RWPE2 (cell line): Measurements from ENCODE around the gene CHD6.
A peak's percentile ranks its signal among the peaks of the same experiment; 100 is the strongest.

Experiments used
- ATAC-seq: fragments of 200-7000 bp; cut with Tn5 transposase; 3 replicates; pipeline ENCODE4 v1.9.1; 2021; ENCODE audit warnings: low read depth
- DNase-seq: peaks from one replicate; pipeline ENCODE4 v3.0.0-alpha.2; 2020; ENCODE audit warnings: low spot score
- H3K27ac ChIP-seq: fragments of 450-650 bp; 2 replicates; pipeline ENCODE4 v1.5.1; 2017; ENCODE audit warnings: mild to moderate bottlenecking; ENCODE audit not compliant: poor library complexity, severe bottlenecking
- H3K27me3 ChIP-seq: fragments of 250-450 bp; sonication (Bioruptor Pico); 2 replicates; pipeline ENCODE4 v1.5.1; 2021; ENCODE audit warnings: mild to moderate bottlenecking, moderate library complexity; ENCODE audit not compliant: insufficient read depth, poor library complexity, severe bottlenecking
- H3K36me3 ChIP-seq: fragments of 250-450 bp; sonication (Bioruptor Pico); 2 replicates; pipeline ENCODE4 v1.5.1; 2020; ENCODE audit warnings: low read depth, mild to moderate bottlenecking, moderate library complexity
- H3K4me1 ChIP-seq: fragments of 250-450 bp; sonication (Bioruptor Pico); 2 replicates; pipeline ENCODE4 v1.5.1; 2021; ENCODE audit warnings: mild to moderate bottlenecking, moderate library complexity; ENCODE audit not compliant: insufficient read depth, poor library complexity, severe bottlenecking
- H3K4me3 ChIP-seq: fragments of 250-450 bp; sonication (Bioruptor Pico); 2 replicates; pipeline ENCODE4 v1.5.1; 2021; ENCODE audit warnings: mild to moderate bottlenecking, moderate library complexity; ENCODE audit not compliant: severe bottlenecking
- H3K9me3 ChIP-seq: fragments of 250-450 bp; sonication (Bioruptor Pico); 2 replicates; pipeline ENCODE4 v1.5.1; 2021; ENCODE audit warnings: mild to moderate bottlenecking, moderate library complexity; ENCODE audit not compliant: severe bottlenecking
- CTCF ChIP-seq: fragments of 450-650 bp; IDR thresholded peaks from one replicate; pipeline ENCODE4 v1.5.1; 2017; ENCODE audit warnings: mild to moderate bottlenecking, moderate library complexity; ENCODE audit not compliant: poor library complexity, severe bottlenecking

The CHD6 gene

GRCh38 chr20:41353530-41353929 is 264.6 kb downstream of the CHD6 start:
- Histone ChIP-seq H3K9me3 (no peaks in the 10 kb centered on the region), H3K4me1 (no peaks in the 10 kb centered on the region), H3K27me3 (no peaks in the 10 kb centered on the region), H3K4me3 (no peak overlapping the region), H3K27ac (no peak overlapping the region), H3K36me3 (peaks cover 71% of the 10 kb centered on the region)
- no peak for TF ChIP-seq CTCF
- DNase-seq (no peak), ATAC-seq (no peak)

- Histone ChIP-seq H3K9me3 (no peaks in the 10 kb centered on the region), H3K27ac (no peak overlapping the region), H3K36me3 (peaks cover 74% of the 10 kb centered on the region), H3K4me1 (no peaks in the 10 kb centered on the region), H3K4me3 (no peak overlapping the region), H3K27me3 (no peaks in the 10 kb centered on the region)
- no peak for DNase-seq
- ATAC-seq = no peak
- TF ChIP-seq CTCF = peak; percentile 17
Observed at GRCh38 chr20:41352666-41353065, 265.5 kb downstream of the CHD6 start.

GRCh38 chr20:41352106-41352505 is 266.1 kb downstream of the CHD6 start:
- H3K36me3 ChIP-seq = peaks cover 74% of the 10 kb centered on the region
- no peak for DNase-seq

More at GRCh38 chr20:41352106-41352505, 266.1 kb downstream of the CHD6 start:
- Histone ChIP-seq H3K4me3 (no peak overlapping the region), H3K27ac (no peak overlapping the region), H3K9me3 (no peaks in the 10 kb centered on the region), H3K4me1 (no peaks in the 10 kb centered on the region), H3K27me3 (no peaks in the 10 kb centered on the region)
- peak; percentile 35; the same call in 2 of the 3 replicates for ATAC-seq
- TF ChIP-seq CTCF = no peak
